ENCODE data around the gene GRAMD4.

GRAMD4 gene

DNA sequence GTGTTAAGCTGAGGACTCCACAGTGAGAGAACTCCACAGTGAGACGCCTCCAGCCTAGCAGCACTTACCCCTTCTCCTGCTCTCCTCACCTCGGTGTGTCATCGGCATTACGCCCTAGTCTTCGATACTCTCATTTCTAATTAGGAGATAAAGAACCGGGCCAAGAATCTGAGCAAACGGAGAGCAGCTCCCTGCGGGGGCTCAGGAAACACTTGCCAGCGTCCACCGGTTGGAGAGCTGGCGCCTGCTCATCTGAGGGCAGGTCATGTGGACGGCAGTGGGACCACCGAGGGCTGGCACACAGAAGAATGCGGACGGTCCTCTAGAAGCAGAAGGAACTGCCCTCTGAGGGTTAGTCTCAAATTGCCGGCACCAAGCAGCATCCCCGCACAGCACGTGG is 104.9 kb downstream of the GRAMD4 start:
- no peak for DNase-seq (ENCODE audit: low spot score)

DNA sequence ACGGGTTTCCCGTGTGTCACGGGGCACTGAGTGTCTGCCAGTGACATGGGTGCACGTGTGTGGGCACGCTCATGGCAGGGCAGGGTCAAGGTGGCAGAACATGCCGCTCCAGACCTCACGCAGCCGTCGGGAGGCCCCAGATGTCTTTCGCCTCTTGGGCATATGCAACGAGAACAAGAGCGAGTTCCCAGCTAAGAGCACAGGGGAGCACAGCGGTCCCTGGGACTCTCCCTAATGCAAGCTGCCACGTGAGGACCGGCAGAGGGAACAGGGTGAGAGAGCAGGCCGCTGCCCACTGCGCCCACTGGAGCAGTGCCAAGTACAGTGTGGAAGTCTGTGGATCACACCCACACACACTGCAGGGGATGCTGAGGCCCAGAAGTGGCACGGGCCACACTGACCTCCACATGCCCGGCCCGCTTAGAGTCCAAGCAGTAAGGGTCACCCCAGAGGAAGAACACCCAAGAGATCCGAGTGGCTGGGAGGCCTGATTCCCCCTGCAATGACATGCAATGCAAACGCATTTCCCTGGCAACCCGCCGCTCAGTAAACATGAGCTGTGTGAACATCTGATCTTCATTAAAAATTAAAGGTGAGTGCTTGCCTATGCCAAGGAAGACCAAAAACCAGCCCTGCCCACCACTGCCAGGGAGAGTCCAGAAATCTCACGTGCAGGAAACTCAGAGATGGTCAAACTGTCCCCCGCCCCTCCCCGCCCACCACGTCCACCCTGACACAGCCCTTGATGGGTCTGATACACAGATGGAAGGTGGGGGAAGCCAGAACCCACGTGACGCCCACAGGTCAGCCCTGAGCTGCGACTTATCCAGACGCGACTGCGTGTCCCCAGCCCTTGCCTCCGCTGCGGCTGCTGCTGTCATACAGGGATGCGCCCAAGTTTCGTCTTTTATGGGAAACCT is 106.1 kb downstream of the GRAMD4 start:
- no peak for DNase-seq (ENCODE audit: low spot score)

DNA sequence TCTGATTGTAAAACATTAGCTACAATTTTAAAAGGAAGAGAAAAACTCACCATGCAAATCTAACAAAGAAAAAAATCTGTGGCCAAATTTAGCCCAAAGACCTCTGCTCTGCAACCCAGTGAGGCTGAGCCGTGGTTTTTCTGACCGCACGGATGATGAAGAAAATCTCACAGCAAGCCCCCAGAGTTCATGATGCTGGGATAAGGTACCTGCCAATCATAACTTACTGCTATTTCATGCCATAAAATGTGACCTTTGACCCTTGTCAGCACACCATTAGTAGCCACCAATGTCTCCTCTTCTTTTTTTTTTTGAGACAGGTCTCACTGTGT is 106.8 kb downstream of the GRAMD4 start:
- no peak for DNase-seq (ENCODE audit: low spot score)

DNA sequence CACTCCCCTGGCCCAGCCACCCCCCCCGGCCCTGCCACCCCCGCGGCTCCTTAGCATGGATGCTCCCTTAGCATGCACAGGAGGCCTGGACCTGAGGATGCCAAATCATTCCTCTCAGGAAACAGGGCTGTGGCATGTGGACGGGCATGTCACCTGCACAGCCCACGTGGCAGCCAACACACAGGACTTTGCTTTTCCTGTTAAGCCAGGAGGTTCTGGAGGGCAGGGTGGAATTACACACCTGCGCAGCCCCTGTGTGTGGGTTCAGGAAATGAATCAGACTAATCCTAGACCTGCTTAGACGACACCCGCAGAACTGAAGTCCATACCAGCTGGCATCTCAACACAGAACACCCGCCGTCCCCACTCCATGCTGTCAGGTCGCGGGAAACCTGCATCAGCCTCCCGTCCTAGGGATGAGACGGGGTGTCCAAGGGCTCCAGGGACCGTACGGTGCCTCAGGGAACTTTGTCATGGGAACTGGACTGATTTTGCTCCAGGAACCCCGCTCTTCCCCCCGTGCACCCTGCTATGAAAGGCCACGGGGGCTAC is 107.7 kb downstream of the GRAMD4 start:
- DNase-seq (ENCODE audit: low spot score), result no peak

DNA sequence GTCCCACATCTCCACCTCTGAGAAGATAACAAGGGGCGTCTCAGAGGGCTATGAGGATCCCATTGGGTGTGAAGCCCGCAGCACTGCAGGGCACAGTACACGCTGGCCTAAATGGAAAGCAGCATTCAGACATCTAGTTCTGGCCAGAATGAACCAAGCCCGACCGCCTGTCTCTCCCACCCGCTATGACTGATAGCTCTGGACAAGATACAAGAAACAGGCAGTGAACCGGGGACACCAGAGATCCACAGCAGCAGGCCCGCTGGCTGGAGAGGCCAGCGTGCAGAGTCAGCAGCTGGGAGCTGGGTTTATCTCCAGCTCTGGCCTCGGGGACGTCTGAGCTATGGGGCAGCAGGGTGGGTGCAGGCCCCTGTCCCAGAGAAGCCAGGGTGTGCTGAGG is 108.3 kb downstream of the GRAMD4 start:
- DNase-seq (ENCODE audit: low spot score), result no peak
